AG08396 (cell line): ENCODE results near the gene CLCN4.

Experiments
- DNase-seq: peaks from one replicate; pipeline ENCODE4 v3.0.0; 2012; ENCODE audit warnings: low spot score, mixed read lengths

Gene CLCN4

DNA sequence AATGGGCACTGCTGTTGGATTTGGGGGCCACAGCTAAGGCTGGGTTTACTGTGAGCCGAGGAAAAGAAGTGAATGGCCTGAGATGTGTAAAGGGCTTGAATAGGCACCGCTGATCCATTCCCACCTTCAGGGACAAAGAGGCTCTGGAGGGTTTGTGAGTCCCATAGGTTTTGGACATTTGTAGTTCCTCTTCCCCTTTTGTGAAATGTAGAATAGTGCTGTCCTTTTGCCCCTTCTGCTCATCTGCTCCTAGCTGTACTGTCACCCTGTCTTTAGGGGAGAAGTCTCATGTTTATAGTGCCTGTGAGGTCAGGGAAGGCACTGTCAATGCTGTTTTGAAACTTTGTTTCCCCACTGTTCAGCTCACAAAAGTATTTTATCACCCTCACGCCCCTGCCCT, 26.4 kb upstream of the CLCN4 start:
- no peak for DNase-seq

GRCh38 chrX:10133980-10134676, 22.6 kb upstream of the CLCN4 start:
- no peak for DNase-seq

- no peak for DNase-seq
These were observed 21.9 kb upstream of the CLCN4 start for GRCh38 chrX:10134921-10135320.

GRCh38 chrX:10135561-10136399, 21.0 kb upstream of the CLCN4 start:
- DNase-seq: no peak

- DNase-seq: no peak
These were observed 18.0 kb upstream of the CLCN4 start for GRCh38 chrX:10138726-10139125.

- no peak for DNase-seq
These were observed 16.5 kb upstream of the CLCN4 start for GRCh38 chrX:10140264-10140663.

DNA sequence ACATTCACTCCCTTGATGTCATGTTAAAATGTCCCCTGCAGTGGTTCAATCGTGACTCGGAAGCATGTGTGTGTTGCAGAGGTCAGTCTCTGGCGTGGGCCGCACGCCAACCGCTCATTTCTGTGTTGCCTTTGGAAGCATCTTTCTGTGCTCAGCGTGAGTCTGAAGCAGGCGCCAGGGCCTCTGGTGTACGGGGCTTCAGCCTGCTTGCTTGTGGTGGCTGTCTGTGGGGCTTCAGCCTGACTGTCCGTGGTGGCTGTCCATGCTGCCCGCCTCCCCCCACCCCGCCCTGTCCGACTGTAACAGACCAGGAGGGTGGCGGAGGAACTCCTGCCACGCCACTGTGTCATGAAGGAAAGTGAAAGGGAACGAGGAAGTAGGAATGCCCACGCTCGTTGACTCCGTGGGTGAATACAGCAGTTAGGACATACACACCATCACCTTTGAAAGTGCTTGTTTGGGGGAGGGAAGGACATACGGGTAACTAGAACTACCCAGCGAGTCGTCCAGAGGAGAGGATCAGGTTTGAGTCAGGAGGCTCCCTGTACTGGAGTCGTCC, 14.7 kb upstream of the CLCN4 start:
- no peak for DNase-seq

- DNase-seq: no peak
These were observed 13.4 kb upstream of the CLCN4 start for GRCh38 chrX:10143071-10143983.

GRCh38 chrX:10146346-10146745, 10.4 kb upstream of the CLCN4 start:
- no peak for DNase-seq

- no peak for DNase-seq
These were observed 4.7 kb upstream of the CLCN4 start for GRCh38 chrX:10152086-10152485.

- DNase-seq: no peak
These were observed 1.6 kb upstream of the CLCN4 start for GRCh38 chrX:10155137-10155536.

GRCh38 chrX:10157032-10157341, 212 bp downstream of the CLCN4 start:
- DNase-seq: no peak

- peak; percentile 50 for DNase-seq
These were observed 768 bp downstream of the CLCN4 start for GRCh38 chrX:10157543-10157942.

DNA sequence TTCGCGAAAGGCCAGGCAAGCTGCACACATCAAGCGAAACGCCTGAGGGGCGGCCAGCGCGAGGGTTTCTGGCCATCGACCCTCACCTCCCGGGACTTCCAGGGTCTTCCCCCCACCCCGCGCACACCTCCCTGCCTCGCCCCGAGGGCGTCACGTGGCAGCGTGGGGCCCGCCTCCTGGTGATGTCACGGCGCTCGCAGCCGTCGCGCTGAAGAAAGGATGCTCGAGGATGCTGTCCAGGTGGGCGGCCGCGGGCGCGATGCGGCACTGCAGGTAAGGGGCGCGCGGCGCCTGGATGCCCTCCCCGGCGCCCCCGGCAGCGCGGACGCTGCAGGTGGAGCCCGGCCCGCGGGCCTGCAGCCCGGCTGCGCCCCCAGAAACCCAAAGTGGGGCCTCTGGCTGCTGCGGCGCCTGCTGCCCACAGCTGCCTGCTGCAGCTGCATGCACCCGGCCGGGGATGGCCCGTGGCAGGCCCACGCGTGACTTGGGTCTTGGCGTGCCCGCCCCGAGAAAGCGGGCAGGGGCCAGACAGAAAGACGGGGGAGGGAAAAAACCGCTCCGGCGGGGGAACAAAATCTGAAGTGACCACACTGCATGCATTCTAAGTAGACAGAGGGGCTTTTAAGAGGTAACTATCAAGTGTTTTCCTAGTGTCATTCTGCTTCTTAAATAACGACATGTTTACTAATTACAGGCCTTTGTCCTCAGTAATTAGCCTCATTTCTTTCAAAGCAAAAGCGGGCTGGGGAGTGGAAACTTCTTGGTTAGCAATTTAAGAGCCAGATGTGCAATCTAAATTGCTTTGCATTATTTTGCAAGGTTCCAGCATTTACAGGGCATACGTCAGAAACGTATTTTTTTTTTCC, 1.7 kb downstream of the CLCN4 start:
- DNase-seq: peak; percentile 55

GRCh38 chrX:10159145-10159468, 2.3 kb downstream of the CLCN4 start:
- no peak for DNase-seq

- no peak for DNase-seq
These were observed 3.4 kb downstream of the CLCN4 start for GRCh38 chrX:10160211-10160610.

DNA sequence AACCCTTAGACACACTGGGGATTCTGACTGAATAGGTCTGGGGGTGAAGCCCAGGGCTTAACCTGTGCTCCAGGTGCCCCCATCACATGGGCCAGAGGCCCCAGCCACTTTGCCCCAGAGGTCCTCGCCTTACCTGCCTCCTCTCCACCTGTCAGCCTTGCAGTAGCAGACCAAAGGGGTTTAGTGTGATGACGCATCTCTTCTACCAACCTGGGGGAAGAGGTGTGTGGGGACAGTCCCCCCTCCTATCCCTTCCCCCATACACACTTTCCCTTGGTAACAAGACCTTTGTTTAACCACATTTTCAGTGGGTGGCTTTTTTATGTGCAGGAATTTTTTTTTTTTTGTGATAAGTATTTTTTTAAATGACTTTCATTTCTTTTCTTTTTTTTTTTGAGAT, 6.3 kb downstream of the CLCN4 start:
- DNase-seq: no peak

GRCh38 chrX:10164879-10165278, 8.1 kb downstream of the CLCN4 start:
- DNase-seq: no peak

GRCh38 chrX:10165580-10166247, 8.9 kb downstream of the CLCN4 start:
- no peak for DNase-seq

DNA sequence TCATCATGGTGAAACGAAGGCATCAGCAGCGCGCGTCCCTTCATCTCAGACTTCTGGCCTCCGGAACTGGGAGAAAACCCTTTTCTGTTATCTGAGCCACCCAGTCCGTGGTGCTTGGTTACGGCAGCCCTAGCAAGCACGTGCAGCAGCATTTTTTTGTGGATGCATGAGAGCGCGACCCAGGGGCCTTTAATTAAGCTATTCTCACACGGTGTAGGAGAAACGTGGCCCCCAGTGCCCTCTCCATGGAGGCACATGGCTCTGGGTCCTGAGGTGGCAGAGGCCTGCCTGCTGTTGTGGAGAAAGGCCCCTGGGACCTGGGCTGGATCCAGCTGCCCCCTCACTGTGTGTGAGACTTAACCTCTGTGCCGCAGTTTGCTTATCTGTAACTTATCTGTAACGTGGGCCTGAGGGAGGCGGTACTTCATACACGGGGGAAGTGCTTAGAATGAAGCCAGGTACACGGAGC, 9.5 kb downstream of the CLCN4 start:
- DNase-seq: no peak

DNA sequence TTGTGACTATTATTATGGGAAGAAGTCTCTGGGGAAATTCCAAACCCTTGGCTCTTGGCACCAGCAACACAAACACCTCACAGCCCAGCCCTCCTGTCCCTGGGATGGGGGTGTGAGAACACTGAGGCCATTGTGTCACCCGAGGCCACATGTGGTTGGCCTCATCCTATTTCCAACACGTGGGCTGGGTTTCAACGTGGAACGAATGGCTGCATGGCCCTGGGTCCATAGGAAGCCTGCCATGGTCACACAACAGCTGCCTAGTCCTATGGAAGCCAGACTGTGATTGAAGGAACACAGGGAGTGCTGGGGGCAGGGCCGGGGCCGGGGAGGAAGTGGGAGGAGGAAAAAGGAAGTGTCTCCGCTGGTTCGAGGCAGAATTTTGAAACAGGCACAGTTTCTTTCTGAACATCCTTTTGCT, 10.0 kb downstream of the CLCN4 start:
- no peak for DNase-seq
